Measurements from ENCODE around the gene TEX29. TPM values are rescaled to one million over a fixed set of nuclear protein-coding genes. Genes with fewer than 3 reads are reported as not detected.

Gene TEX29
- polyA plus RNA-seq, 6 donors from 2014 or later: not detected

GRCh38 chr13:111282997-111283396 is 37.4 kb upstream of the TEX29 start:
- no peaks in the 10 kb centered on the region for H3K27me3 Mint-ChIP-seq
- peaks cover 0 to 3% (median 0%) of the 10 kb centered on the region in 3 donors for H3K4me1 Mint-ChIP-seq
- peak overlapping the region in 2 of 6 donors; percentile 47 to 55 for H3K27ac Mint-ChIP-seq
- H3K4me3 Mint-ChIP-seq: no peak overlapping the region
- H3K9me3 Mint-ChIP-seq: no peaks in the 10 kb centered on the region
- peaks cover 25 to 35% of the 10 kb centered on the region in 2 donors for H3K36me3 Mint-ChIP-seq
- ATAC-seq (ENCODE audit: low read depth in 2 of 2) (no peak), DNase-seq (no peak)

GRCh38 chr13:111283457-111283856 is 37.0 kb upstream of the TEX29 start:
- H3K27ac Mint-ChIP-seq: peak overlapping the region in 1 of 6 donors; percentile 47
- H3K36me3 Mint-ChIP-seq: peaks cover 21 to 30% of the 10 kb centered on the region in 2 donors
- no peaks in the 10 kb centered on the region for H3K27me3 Mint-ChIP-seq
- H3K4me3 Mint-ChIP-seq: no peak overlapping the region
- ATAC-seq (ENCODE audit: low read depth in 2 of 2) (no peak), DNase-seq (no peak)
- no peaks in the 10 kb centered on the region for H3K9me3 Mint-ChIP-seq
- H3K4me1 Mint-ChIP-seq: peaks cover 0 to 3% (median 0%) of the 10 kb centered on the region in 3 donors

- H3K27me3 Mint-ChIP-seq: no peaks in the 10 kb centered on the region
- H3K36me3 Mint-ChIP-seq: peaks cover 16 to 30% of the 10 kb centered on the region in 2 donors
- no peak overlapping the region for H3K4me3 Mint-ChIP-seq
- DNase-seq (no peak), ATAC-seq (ENCODE audit: low read depth in 2 of 2) (no peak)
- H3K27ac Mint-ChIP-seq: no peak overlapping the region
- peaks cover 0 to 3% (median 0%) of the 10 kb centered on the region in 3 donors for H3K4me1 Mint-ChIP-seq
- H3K9me3 Mint-ChIP-seq: no peaks in the 10 kb centered on the region
Observed at GRCh38 chr13:111283991-111284390, 36.5 kb upstream of the TEX29 start.

- ATAC-seq (ENCODE audit: low read depth in 2 of 2): no peak
- DNase-seq: no peak
- Mint-ChIP-seq H3K9me3 (no peaks in the 10 kb centered on the region), H3K36me3 (peaks cover 19 to 33% of the 10 kb centered on the region in 2 donors), H3K27ac (peak overlapping the region in 1 of 6 donors; percentile 7), H3K27me3 (no peaks in the 10 kb centered on the region), H3K4me1 (peaks cover 0 to 3% (median 0%) of the 10 kb centered on the region in 3 donors), H3K4me3 (no peak overlapping the region)
Observed at GRCh38 chr13:111284565-111284964, 35.9 kb upstream of the TEX29 start.

GRCh38 chr13:111286162-111286561 is 34.3 kb upstream of the TEX29 start:
- Mint-ChIP-seq H3K4me1 (peaks cover 0 to 3% (median 0%) of the 10 kb centered on the region in 3 donors), H3K27me3 (no peaks in the 10 kb centered on the region), H3K36me3 (peaks cover 18 to 38% of the 10 kb centered on the region in 2 donors), H3K9me3 (no peaks in the 10 kb centered on the region), H3K4me3 (no peak overlapping the region), H3K27ac (no peak overlapping the region)
- ATAC-seq (ENCODE audit: low read depth in 2 of 2): no peak
- DNase-seq: no peak

- no peaks in the 10 kb centered on the region for H3K9me3 Mint-ChIP-seq
- peak overlapping the region in 3 of 6 donors; percentile 53 to 83 (median 79) for H3K27ac Mint-ChIP-seq
- ATAC-seq (ENCODE audit: low read depth in 2 of 2) (no peak), DNase-seq (no peak)
- H3K27me3 Mint-ChIP-seq: no peaks in the 10 kb centered on the region
- H3K4me3 Mint-ChIP-seq: peak overlapping the region in 1 of 8 donors; percentile 37
- peaks cover 0 to 3% (median 0%) of the 10 kb centered on the region in 3 donors for H3K4me1 Mint-ChIP-seq
- peaks cover 18 to 39% of the 10 kb centered on the region in 2 donors for H3K36me3 Mint-ChIP-seq
Observed at GRCh38 chr13:111286749-111287148, 33.7 kb upstream of the TEX29 start.

GRCh38 chr13:111287201-111287600 is 33.2 kb upstream of the TEX29 start:
- no peak for DNase-seq
- Mint-ChIP-seq H3K4me1 (peaks cover 0 to 3% (median 0%) of the 10 kb centered on the region in 3 donors), H3K27me3 (no peaks in the 10 kb centered on the region), H3K27ac (peak overlapping the region in 2 of 6 donors; percentile 21 to 53), H3K4me3 (peak overlapping the region in 1 of 8 donors; percentile 37), H3K9me3 (no peaks in the 10 kb centered on the region), H3K36me3 (peaks cover 18 to 44% of the 10 kb centered on the region in 2 donors)
- ATAC-seq (ENCODE audit: low read depth in 2 of 2): no peak

- Mint-ChIP-seq H3K9me3 (no peaks in the 10 kb centered on the region), H3K4me3 (no peak overlapping the region), H3K27ac (no peak overlapping the region), H3K27me3 (no peaks in the 10 kb centered on the region), H3K4me1 (peaks cover 0 to 3% (median 0%) of the 10 kb centered on the region in 3 donors), H3K36me3 (peaks cover 23 to 50% of the 10 kb centered on the region in 2 donors)
- ATAC-seq (ENCODE audit: low read depth in 2 of 2) (no peak), DNase-seq (no peak)
Observed at GRCh38 chr13:111288276-111288675, 32.2 kb upstream of the TEX29 start.

GRCh38 chr13:111289251-111289650 is 31.2 kb upstream of the TEX29 start:
- Mint-ChIP-seq H3K9me3 (no peaks in the 10 kb centered on the region), H3K4me3 (no peak overlapping the region), H3K4me1 (no peaks in the 10 kb centered on the region), H3K27me3 (no peaks in the 10 kb centered on the region), H3K27ac (no peak overlapping the region), H3K36me3 (peaks cover 23 to 40% of the 10 kb centered on the region in 2 donors)
- no peak for ATAC-seq (ENCODE audit: low read depth in 2 of 2)
- no peak for DNase-seq

- Mint-ChIP-seq H3K27me3 (no peaks in the 10 kb centered on the region), H3K4me3 (no peak overlapping the region), H3K4me1 (peaks cover 0 to 5% (median 0%) of the 10 kb centered on the region in 3 donors), H3K36me3 (peaks cover 27 to 29% of the 10 kb centered on the region in 2 donors), H3K9me3 (no peaks in the 10 kb centered on the region), H3K27ac (peak overlapping the region in 1 of 6 donors; percentile 34)
- ATAC-seq (ENCODE audit: low read depth in 2 of 2) (no peak), DNase-seq (no peak)
Observed at GRCh38 chr13:111291908-111292307, 28.5 kb upstream of the TEX29 start.

- DNase-seq (no peak), ATAC-seq (ENCODE audit: low read depth in 2 of 2) (no peak)
- H3K36me3 Mint-ChIP-seq: peaks cover 21 to 37% of the 10 kb centered on the region in 2 donors
- no peaks in the 10 kb centered on the region for H3K9me3 Mint-ChIP-seq
- H3K27me3 Mint-ChIP-seq: no peaks in the 10 kb centered on the region
- peak overlapping the region in 1 of 6 donors; percentile 54 for H3K27ac Mint-ChIP-seq
- no peak overlapping the region for H3K4me3 Mint-ChIP-seq
- peaks cover 0 to 5% (median 0%) of the 10 kb centered on the region in 3 donors for H3K4me1 Mint-ChIP-seq
Observed at GRCh38 chr13:111292710-111293485, 27.5 kb upstream of the TEX29 start.

GRCh38 chr13:111295886-111296285 is 24.6 kb upstream of the TEX29 start:
- H3K27me3 Mint-ChIP-seq: no peaks in the 10 kb centered on the region
- no peak for ATAC-seq (ENCODE audit: low read depth in 2 of 2)
- DNase-seq: no peak
- H3K27ac Mint-ChIP-seq: no peak overlapping the region
- no peaks in the 10 kb centered on the region for H3K9me3 Mint-ChIP-seq
- peaks cover 13 to 38% of the 10 kb centered on the region in 2 donors for H3K36me3 Mint-ChIP-seq
- H3K4me1 Mint-ChIP-seq: peaks cover 0 to 5% (median 0%) of the 10 kb centered on the region in 3 donors
- H3K4me3 Mint-ChIP-seq: no peak overlapping the region

GRCh38 chr13:111296417-111296816 is 24.0 kb upstream of the TEX29 start:
- Mint-ChIP-seq H3K4me3 (no peak overlapping the region), H3K4me1 (peaks cover 0 to 5% (median 0%) of the 10 kb centered on the region in 3 donors), H3K9me3 (no peaks in the 10 kb centered on the region), H3K36me3 (peaks cover 13 to 41% of the 10 kb centered on the region in 2 donors), H3K27ac (no peak overlapping the region), H3K27me3 (no peaks in the 10 kb centered on the region)
- ATAC-seq (ENCODE audit: low read depth in 2 of 2) (no peak), DNase-seq (no peak)
